OCI-LY7 (cell line): ENCODE measurements around the gene MBNL3.

Source experiments
- EZH2phosphoT487 ChIP-seq: fragments of 200-600 bp; sonication (generic); IDR thresholded peaks from 2 replicates; pipeline ENCODE4 v1.6.1; 2018; ENCODE audit warnings: low read depth, borderline replicate concordance, mild to moderate bottlenecking, mixed run types, antibody characterized with exemption, low read length, moderate library complexity, mixed read lengths
- TF ChIP-seq, protein P1 (sequence below): fragments of 200-600 bp; sonication (generic); conservative IDR thresholded peaks from 2 replicates; pipeline ENCODE4 v1.5.1; 2014; ENCODE audit warnings: mild to moderate bottlenecking, antibody characterized with exemption, low read length, moderate library complexity, mixed read lengths

GRCh38 chrX:132493095-132493494 lies 4.3 kb upstream of the MBNL3 start:
- TF ChIP-seq, protein P1, sequence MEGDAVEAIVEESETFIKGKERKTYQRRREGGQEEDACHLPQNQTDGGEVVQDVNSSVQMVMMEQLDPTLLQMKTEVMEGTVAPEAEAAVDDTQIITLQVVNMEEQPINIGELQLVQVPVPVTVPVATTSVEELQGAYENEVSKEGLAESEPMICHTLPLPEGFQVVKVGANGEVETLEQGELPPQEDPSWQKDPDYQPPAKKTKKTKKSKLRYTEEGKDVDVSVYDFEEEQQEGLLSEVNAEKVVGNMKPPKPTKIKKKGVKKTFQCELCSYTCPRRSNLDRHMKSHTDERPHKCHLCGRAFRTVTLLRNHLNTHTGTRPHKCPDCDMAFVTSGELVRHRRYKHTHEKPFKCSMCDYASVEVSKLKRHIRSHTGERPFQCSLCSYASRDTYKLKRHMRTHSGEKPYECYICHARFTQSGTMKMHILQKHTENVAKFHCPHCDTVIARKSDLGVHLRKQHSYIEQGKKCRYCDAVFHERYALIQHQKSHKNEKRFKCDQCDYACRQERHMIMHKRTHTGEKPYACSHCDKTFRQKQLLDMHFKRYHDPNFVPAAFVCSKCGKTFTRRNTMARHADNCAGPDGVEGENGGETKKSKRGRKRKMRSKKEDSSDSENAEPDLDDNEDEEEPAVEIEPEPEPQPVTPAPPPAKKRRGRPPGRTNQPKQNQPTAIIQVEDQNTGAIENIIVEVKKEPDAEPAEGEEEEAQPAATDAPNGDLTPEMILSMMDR = no peak
- no peak for TF ChIP-seq EZH2phosphoT487
